Spinal cord (tissue), 10 donors: ENCODE data around the gene ENTHD1. TPM values are rescaled to one million over a fixed set of nuclear protein-coding genes. Genes with fewer than 3 reads are reported as not detected.

Experiments used
- DNase-seq, 6 donors: peaks; one replicate each; pipeline versions ENCODE4 v3.0.0 to v3.0.0-alpha.2; 2013 to 2015; ENCODE audit warnings: low spot score in 6 of 6, low read depth in 4 of 6
- H3K27ac ChIP-seq: one replicate; pipeline ENCODE4 v1.5.1; 2013; ENCODE audit warnings: low read depth, low read length, control low read depth
- H3K27me3 ChIP-seq: one replicate; pipeline ENCODE4 v1.6.1; 2013; ENCODE audit warnings: low read length; ENCODE audit not compliant: control insufficient read depth, insufficient read depth
- H3K36me3 ChIP-seq: one replicate; pipeline ENCODE4 v1.6.1; 2013; ENCODE audit warnings: low read length; ENCODE audit not compliant: control insufficient read depth, insufficient read depth
- H3K4me1 ChIP-seq: one replicate; pipeline ENCODE4 v1.6.1; 2013; ENCODE audit warnings: low read length; ENCODE audit not compliant: control insufficient read depth, insufficient read depth
- H3K4me3 ChIP-seq: one replicate; pipeline ENCODE4 v1.5.1; 2013; ENCODE audit warnings: low read depth, low read length, control low read depth
- H3K9me3 ChIP-seq: one replicate; pipeline ENCODE4 v1.6.1; 2013; ENCODE audit warnings: low read length; ENCODE audit not compliant: control insufficient read depth, insufficient read depth
- WGBS: methylation state at CpG from one replicate; pipeline ENCODE4 v1.1.5; 2013; ENCODE audit warnings: missing lambda C conversion rate; ENCODE audit not compliant: insufficient coverage; 5-methylcytosine and 5-hydroxymethylcytosine counted together
- polyA plus RNA-seq, 2 donors: library from polyadenylated mRNA; unstranded; fragments of 120-200 nt; gene quantifications; one replicate each; pipeline ENCODE4 v1.2.1, GENCODE V29; 2013; ENCODE audit not compliant: insufficient read length in 2 of 2
- total RNA-seq, 2 donors: library from RNA; depleted of rRNA in 1 of 2; stranded (reverse); fragments of 120-200 nt in 1 of 2; fragments of >200 nt in 1 of 2; gene quantifications; one replicate each; pipeline versions ENCODE4 v1.2.3 to v1.2.4, GENCODE V29; 2013 to 2014
- donor health status: healthy.

ENTHD1 gene
- total and polyA plus RNA-seq, 4 donors: 0.10 TPM; not detected in 3

DNA sequence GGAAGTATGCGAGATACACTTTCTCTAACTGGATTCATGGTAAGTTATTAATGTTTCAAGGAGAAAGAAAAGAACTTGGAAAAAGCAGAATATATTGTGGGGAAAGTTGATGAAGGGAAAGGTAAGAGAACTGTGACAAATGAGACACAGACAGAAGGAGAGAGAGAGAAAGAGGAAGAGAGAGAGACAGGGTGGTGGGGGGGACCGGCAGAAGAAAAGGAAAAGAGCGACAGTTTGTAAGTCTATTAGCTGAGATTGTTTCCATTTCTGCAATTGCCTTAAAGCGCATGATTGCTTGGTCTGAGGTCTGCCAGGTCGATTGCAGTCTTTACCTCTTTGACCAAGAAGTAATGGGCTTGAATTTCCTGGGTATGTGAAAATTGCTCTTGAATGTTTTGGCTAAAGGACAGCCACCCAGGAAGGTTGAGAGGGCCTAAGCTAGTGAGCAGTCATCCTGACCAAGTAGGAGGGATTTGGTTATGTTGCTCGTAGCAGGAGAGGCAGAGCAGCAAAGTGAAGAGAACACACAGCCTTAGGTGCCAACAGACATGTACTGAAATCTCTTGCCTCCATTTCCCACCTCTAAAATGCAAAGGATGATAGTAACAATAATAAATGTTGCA lies 43.1 kb upstream of the ENTHD1 start:
- no peaks in the 10 kb centered on the region for H3K36me3 ChIP-seq
- H3K27me3 ChIP-seq: peaks cover 2% of the 10 kb centered on the region
- no peak for DNase-seq
- H3K27ac ChIP-seq: no peak overlapping the region
- 78% methylated on average over 3 of the region's 6 CpGs for WGBS
- H3K9me3 ChIP-seq: no peaks in the 10 kb centered on the region
- H3K4me1 ChIP-seq: no peaks in the 10 kb centered on the region
- H3K4me3 ChIP-seq: no peak overlapping the region

DNA sequence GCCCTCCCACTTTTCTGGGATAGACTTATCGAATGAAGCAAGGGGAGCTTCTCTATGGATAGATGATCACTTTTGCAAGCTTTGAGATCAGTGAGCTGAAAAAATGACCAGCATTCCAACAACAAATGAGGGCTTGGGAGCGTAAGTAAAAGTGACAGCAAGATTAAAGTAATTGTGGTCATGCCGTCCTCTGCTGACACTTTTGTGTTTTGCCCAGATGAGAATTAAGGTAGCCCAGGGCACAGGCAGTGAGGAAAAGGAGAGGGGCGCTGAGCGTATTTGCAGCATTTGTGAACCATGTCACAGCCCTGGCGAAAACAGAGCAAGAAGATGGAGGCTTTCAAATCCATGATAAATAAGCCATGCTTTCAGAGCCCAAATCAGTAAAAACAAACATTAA lies 42.1 kb upstream of the ENTHD1 start:
- Histone ChIP-seq H3K4me3 (no peak overlapping the region), H3K27me3 (peaks cover 2% of the 10 kb centered on the region), H3K27ac (no peak overlapping the region), H3K4me1 (no peaks in the 10 kb centered on the region), H3K36me3 (no peaks in the 10 kb centered on the region), H3K9me3 (no peaks in the 10 kb centered on the region)
- DNase-seq: peak in 2 of 6 donors; percentile 39 to 79
- WGBS: 0% methylated on average over 4 of the region's 6 CpGs

DNA sequence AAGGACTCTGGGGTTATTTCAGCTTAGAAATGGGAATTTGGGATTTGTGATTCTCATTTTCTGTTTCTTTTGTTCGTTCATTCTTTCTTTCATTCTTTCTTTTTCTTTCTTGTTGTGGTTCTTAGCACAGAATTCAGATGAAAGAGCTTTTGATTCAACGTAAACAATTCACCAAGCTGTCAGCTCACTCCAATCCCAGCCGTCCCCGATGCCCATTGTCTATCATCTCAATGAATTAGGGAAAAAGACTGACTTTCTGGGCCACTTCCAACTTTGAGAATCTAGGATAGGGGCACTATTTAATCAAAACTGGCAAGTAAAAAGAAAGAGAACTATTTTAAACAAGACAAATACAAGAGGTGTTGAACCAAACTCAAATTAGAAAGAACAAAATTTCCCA lies 41.6 kb upstream of the ENTHD1 start:
- H3K4me3 ChIP-seq: no peak overlapping the region
- H3K27ac ChIP-seq: no peak overlapping the region
- H3K9me3 ChIP-seq: no peaks in the 10 kb centered on the region
- no peaks in the 10 kb centered on the region for H3K4me1 ChIP-seq
- no peaks in the 10 kb centered on the region for H3K36me3 ChIP-seq
- peaks cover 2% of the 10 kb centered on the region for H3K27me3 ChIP-seq
- peak in 1 of 6 donors; percentile 31 for DNase-seq
- no CpG with 5 or more reads among the region's 4 CpGs for WGBS

DNA sequence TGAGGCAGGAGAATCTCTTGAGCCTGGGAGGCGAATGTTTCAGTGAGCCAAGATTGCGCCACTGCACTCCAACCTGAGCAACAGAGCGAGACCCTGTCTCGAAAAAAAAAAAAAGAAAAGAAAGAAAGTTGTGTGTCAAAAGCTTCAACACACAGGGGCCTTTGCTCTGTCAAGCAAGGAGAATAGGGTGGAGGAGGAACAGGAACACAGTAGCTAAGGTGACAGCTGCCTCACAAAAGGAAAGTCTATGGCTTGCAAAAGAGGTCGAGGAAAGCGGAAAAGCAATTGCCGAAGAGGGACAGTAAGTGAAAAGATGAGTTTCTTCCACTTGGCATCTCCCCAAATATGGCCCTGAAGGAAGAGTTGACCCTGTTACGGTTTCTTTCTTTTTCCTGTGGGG lies 40.2 kb upstream of the ENTHD1 start:
- Histone ChIP-seq H3K27ac (no peak overlapping the region), H3K4me3 (no peak overlapping the region), H3K36me3 (no peaks in the 10 kb centered on the region), H3K4me1 (no peaks in the 10 kb centered on the region), H3K27me3 (peaks cover 2% of the 10 kb centered on the region), H3K9me3 (no peaks in the 10 kb centered on the region)
- 78% methylated on average over 8 of the region's 8 CpGs for WGBS
- DNase-seq: no peak

DNA sequence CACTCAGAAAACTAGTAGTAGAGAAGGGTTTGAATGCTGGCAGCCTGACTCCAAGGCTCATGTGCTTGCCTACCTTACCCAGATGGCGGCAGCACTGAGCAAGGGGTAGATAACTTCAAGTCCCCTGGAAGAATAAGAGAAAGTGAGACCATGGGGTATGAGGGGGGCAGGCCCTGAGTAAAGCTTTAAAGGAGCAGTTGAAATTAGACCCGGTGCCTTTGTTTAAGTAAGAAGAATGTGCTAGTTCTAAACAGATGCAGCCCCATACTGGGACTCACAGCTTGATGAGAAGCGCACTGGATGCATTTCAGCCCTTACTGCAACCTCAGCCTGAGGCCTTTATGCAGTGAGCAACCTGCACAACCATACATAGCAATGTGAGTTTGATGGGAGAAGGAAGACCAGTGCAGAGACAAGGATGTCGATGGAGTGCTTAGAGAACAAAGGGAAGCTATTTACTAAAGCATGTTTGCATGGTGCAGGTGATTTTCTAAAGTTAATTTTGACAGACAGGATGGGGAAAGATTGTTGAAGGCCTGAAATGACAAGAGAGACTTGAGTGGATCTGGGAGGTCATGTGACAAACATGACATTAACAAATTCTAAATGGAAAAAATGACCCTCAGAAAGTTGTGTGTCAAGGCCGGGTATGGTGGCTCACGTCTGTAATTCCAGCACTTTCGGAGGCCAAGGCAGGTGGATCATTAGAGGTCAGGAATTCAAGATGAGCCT lies 39.5 kb upstream of the ENTHD1 start:
- no peak for DNase-seq
- Histone ChIP-seq H3K4me3 (no peak overlapping the region), H3K9me3 (no peaks in the 10 kb centered on the region), H3K36me3 (no peaks in the 10 kb centered on the region), H3K4me1 (no peaks in the 10 kb centered on the region), H3K27ac (no peak overlapping the region), H3K27me3 (peaks cover 2% of the 10 kb centered on the region)
- WGBS: 58% methylated on average over 5 of the region's 7 CpGs

DNA sequence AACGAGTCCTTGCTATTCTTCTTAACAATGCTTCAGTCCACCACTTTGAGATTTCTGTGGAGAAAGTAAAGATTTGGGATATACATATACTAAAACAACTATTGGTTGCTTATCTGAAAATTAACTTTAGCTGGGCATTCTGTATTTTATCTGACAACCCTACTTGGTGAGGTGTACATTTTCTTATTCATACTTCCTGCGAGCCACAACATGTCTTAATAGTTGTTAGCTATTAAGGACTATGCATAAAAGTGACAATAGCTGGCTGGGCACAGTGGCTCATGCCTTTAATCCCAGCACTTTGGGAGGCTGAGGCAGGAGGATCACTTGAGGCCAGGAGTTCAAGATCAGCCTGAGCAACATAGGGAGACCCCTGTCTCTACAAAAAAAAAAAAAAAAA lies 38.6 kb upstream of the ENTHD1 start:
- Histone ChIP-seq H3K4me1 (no peaks in the 10 kb centered on the region), H3K4me3 (no peak overlapping the region), H3K27ac (no peak overlapping the region), H3K9me3 (no peaks in the 10 kb centered on the region), H3K36me3 (no peaks in the 10 kb centered on the region), H3K27me3 (peaks cover 1% of the 10 kb centered on the region)
- DNase-seq: no peak
- WGBS: no CpG with 5 or more reads among the region's 2 CpGs

DNA sequence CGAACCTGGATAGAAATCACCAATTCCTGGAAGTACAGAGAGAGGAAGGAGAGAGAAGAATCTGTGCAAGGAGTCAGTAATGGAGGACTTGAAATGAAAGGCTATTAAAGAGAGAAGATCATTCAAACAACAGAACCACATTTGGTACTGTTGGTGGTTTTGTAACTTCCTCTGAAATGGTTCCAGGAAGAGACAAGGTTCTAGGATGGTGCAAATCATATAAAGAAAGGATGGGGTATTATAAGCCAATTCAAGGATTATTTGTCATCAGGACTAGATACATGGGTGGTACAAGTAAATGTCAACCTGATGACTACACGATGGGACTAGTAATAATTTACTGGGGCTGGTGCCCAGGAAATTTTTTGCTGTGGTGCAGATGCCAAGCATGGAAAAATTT lies 37.7 kb upstream of the ENTHD1 start:
- no peak overlapping the region for H3K4me3 ChIP-seq
- WGBS: 74% methylated on average over 2 of the region's 2 CpGs
- H3K9me3 ChIP-seq: no peaks in the 10 kb centered on the region
- H3K36me3 ChIP-seq: no peaks in the 10 kb centered on the region
- no peak for DNase-seq
- no peaks in the 10 kb centered on the region for H3K27me3 ChIP-seq
- H3K27ac ChIP-seq: no peak overlapping the region
- H3K4me1 ChIP-seq: peaks cover 6% of the 10 kb centered on the region

DNA sequence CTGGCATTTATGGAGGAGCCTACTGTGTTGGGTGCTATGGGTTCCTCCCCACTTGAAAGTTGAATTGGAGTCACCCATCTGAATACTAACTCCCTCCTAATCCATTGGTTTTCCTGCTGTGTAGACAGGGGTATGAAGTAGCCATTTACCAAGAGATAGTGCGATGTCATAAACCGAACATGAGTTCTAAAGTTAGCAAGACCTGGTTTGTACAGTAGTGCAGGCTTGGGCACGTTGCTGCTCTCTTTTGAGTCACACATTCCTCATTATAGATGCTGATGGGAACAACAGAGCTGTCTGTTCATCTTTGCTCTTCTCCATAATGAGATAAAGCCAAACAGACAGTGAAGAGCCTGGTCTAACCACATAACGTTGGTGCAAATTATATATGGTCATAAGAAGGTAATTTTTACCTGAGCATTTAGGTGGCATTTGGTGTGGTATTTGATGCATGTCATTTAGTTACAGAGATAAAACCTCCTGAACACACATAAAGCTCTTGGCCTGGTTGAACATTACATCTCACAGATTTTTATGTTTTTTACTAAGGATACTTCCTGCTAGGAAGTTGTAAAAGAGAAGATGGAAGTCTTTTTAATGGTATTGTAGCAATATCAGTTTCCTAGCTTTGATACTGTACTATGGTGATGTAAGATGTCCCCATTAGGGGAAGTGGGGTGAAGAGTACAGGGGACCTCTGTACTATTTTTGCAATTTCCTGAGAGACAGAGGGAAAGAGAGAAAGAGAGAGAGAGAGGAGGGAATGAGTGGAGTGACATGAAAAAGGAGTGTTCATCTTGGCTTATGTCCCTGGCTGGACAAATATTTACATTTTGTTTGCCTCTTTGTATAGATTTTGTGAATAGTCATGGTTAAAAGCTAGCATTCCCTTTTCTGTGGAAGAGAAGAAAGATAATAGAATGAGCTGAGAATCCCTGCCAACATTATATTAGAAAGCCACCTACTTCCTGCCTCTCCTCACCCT lies 35.3 kb upstream of the ENTHD1 start:
- Histone ChIP-seq H3K4me1 (peaks cover 6% of the 10 kb centered on the region), H3K27me3 (no peaks in the 10 kb centered on the region), H3K4me3 (no peak overlapping the region), H3K27ac (no peak overlapping the region), H3K9me3 (no peaks in the 10 kb centered on the region), H3K36me3 (no peaks in the 10 kb centered on the region)
- DNase-seq: no peak
- WGBS: 57% methylated on average over 1 of the region's 4 CpGs

DNA sequence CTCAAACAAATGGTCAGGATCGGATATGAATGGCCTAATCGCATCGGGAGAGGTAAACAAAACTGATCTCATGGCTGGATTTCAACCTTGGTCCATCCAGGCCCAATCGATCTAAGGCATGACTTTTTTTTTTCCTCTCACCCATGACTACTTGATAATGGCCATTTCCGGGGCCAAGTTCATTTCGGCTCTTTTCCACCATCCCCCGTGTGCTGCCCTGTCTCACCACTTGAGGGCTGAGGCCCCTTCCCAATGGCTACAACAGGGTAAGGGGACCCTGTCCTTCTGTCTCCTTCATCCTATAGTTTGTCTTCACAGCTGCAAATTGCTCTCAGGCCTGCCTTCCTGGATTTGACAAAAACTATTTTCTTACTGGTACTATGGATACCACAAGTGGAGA lies 34.0 kb upstream of the ENTHD1 start:
- WGBS: 60% methylated on average over 7 of the region's 7 CpGs
- Histone ChIP-seq H3K27me3 (no peaks in the 10 kb centered on the region), H3K4me1 (peaks cover 6% of the 10 kb centered on the region), H3K27ac (no peak overlapping the region), H3K4me3 (no peak overlapping the region), H3K9me3 (no peaks in the 10 kb centered on the region), H3K36me3 (no peaks in the 10 kb centered on the region)
- DNase-seq: no peak
